Loucy (cell line): ENCODE measurements around the gene MTHFS.

ENCODE experiments used
- H2AFZ ChIP-seq: fragments of 200-600 bp; sonication (generic); 2 replicates; pipeline ENCODE4 v1.6.0; 2016; ENCODE audit warnings: antibody characterized with exemption, mild to moderate bottlenecking, low read length, moderate library complexity
- H3F3A ChIP-seq: fragments of 200-600 bp; 2 replicates; pipeline ENCODE4 v1.6.0; 2016; ENCODE audit warnings: antibody characterized with exemption, low read depth, mild to moderate bottlenecking
- H3K27me3 ChIP-seq: fragments of 200-600 bp; sonication (generic); 2 replicates; pipeline ENCODE4 v1.6.1; 2014; ENCODE audit warnings: low read length, mild to moderate bottlenecking; ENCODE audit not compliant: insufficient read depth, poor library complexity, severe bottlenecking
- H3K36me3 ChIP-seq: fragments of 200-600 bp; sonication (generic); 2 replicates; pipeline ENCODE4 v1.6.1; 2016; ENCODE audit warnings: low read length; ENCODE audit not compliant: insufficient read depth
- H3K4me1 ChIP-seq: fragments of 200-600 bp; sonication (generic); 2 replicates; pipeline ENCODE4 v1.5.1; 2014; ENCODE audit warnings: low read length, mild to moderate bottlenecking; ENCODE audit not compliant: insufficient read depth, poor library complexity, severe bottlenecking
- H3K4me2 ChIP-seq: fragments of 200-600 bp; sonication (generic); 2 replicates; pipeline ENCODE4 v1.6.0; 2014; ENCODE audit warnings: antibody characterized with exemption, low read length, low read depth, mild to moderate bottlenecking; ENCODE audit not compliant: poor library complexity, severe bottlenecking
- H3K4me3 ChIP-seq: fragments of 200-600 bp; sonication (generic); 2 replicates; pipeline ENCODE4 v1.5.1; 2014; ENCODE audit warnings: low read length, mild to moderate bottlenecking, mixed read lengths; ENCODE audit not compliant: poor library complexity, severe bottlenecking
- H3K79me2 ChIP-seq: fragments of 200-600 bp; sonication (generic); 2 replicates; pipeline ENCODE4 v1.6.1; 2014; ENCODE audit warnings: low read length; ENCODE audit not compliant: insufficient read depth
- H3K9ac ChIP-seq: fragments of 200-600 bp; sonication (generic); 2 replicates; pipeline ENCODE4 v1.6.0; 2014; ENCODE audit warnings: mild to moderate bottlenecking, low read depth, low read length, moderate library complexity; ENCODE audit not compliant: poor library complexity, severe bottlenecking
- H3K9me2 ChIP-seq: fragments of 200-600 bp; sonication (generic); replicated peaks from 2 replicates; pipeline ENCODE4 v1.6.1; 2016; ENCODE audit warnings: low read depth, low read length, mixed read lengths
- H3K9me3 ChIP-seq: fragments of 200-600 bp; sonication (generic); 2 replicates; pipeline ENCODE4 v1.6.1; 2014; ENCODE audit warnings: mild to moderate bottlenecking, antibody characterized with exemption, low read length, low read depth; ENCODE audit not compliant: insufficient read depth
- H4K20me1 ChIP-seq: fragments of 200-600 bp; sonication (generic); 2 replicates; pipeline ENCODE4 v1.6.0; 2014; ENCODE audit warnings: antibody characterized with exemption, low read length, mild to moderate bottlenecking; ENCODE audit not compliant: insufficient read depth, poor library complexity, severe bottlenecking
- EZH2phosphoT487 ChIP-seq: fragments of 200-600 bp; IDR thresholded peaks from 2 replicates; pipeline ENCODE4 v1.6.1; 2018; ENCODE audit warnings: antibody characterized with exemption, mild to moderate bottlenecking, moderate library complexity, borderline replicate concordance
- TF ChIP-seq, protein P1 (sequence below): fragments of 200-600 bp; sonication (generic); conservative IDR thresholded peaks from 2 replicates; pipeline ENCODE4 v1.5.1; 2014; ENCODE audit warnings: mild to moderate bottlenecking, antibody characterized with exemption, low read length

The MTHFS gene

DNA sequence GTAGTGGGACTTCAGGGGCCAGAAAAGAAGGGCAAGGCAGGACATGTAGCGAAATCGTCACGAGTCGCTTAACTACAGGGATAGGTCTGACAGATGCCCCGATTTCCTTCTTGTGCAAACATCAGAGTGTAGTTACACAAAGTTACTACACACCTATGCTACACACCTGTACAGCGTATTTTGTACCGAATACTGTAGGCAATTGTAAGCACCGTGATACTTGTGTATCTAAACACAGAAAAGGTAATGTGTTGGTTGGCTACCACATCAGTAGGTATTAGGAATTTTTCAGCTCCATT, 515 bp upstream of the MTHFS start:
- peak overlapping the region; percentile 90 for H3K4me2 ChIP-seq
- H2AFZ ChIP-seq: peak overlapping the region; percentile 75
- peak overlapping the region; percentile 78 for H3K4me3 ChIP-seq
- peaks cover 24% of the 10 kb centered on the region for H3K79me2 ChIP-seq
- no peaks in the 10 kb centered on the region for H3K27me3 ChIP-seq
- no peaks in the 10 kb centered on the region for H3K9me2 ChIP-seq
- peaks cover 4% of the 10 kb centered on the region for H4K20me1 ChIP-seq
- peaks cover 10% of the 10 kb centered on the region for H3F3A ChIP-seq
- no peaks in the 10 kb centered on the region for H3K36me3 ChIP-seq
- peaks cover 39% of the 10 kb centered on the region for H3K4me1 ChIP-seq
- TF ChIP-seq EZH2phosphoT487: no peak
- TF ChIP-seq, protein P1, sequence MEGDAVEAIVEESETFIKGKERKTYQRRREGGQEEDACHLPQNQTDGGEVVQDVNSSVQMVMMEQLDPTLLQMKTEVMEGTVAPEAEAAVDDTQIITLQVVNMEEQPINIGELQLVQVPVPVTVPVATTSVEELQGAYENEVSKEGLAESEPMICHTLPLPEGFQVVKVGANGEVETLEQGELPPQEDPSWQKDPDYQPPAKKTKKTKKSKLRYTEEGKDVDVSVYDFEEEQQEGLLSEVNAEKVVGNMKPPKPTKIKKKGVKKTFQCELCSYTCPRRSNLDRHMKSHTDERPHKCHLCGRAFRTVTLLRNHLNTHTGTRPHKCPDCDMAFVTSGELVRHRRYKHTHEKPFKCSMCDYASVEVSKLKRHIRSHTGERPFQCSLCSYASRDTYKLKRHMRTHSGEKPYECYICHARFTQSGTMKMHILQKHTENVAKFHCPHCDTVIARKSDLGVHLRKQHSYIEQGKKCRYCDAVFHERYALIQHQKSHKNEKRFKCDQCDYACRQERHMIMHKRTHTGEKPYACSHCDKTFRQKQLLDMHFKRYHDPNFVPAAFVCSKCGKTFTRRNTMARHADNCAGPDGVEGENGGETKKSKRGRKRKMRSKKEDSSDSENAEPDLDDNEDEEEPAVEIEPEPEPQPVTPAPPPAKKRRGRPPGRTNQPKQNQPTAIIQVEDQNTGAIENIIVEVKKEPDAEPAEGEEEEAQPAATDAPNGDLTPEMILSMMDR: no peak
- no peaks in the 10 kb centered on the region for H3K9me3 ChIP-seq
- H3K9ac ChIP-seq: peak overlapping the region; percentile 89

DNA sequence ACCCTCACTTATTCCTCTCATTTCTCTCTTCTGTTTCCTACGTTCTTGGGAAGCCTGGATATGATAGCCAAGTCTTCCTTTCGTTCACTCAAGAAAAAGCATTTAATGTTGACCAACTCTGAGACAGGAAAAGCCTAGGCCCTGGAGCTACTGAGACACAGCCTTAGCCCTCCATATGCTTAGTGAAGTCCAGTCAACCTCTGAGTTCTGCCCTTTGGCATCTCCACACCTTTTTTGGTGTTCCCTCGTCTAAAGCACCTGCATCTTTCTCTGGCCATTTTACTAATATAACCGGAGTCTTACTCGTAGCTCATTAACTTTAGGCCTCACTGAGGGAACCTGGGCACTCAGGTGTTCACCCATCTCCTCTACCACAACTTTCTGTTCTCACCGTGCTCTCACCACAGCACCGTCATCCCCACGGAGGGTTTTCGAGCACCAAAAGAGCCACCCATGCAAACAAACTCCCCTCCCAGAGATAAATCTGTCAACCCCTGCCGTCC, 632 bp downstream of the MTHFS start:
- Histone ChIP-seq H3K4me1 (peaks cover 35% of the 10 kb centered on the region), H3K9ac (peak overlapping the region; percentile 89), H4K20me1 (peaks cover 4% of the 10 kb centered on the region), H3K36me3 (no peaks in the 10 kb centered on the region), H3K27me3 (no peaks in the 10 kb centered on the region), H3K9me2 (no peaks in the 10 kb centered on the region), H3K79me2 (peaks cover 29% of the 10 kb centered on the region), H3K4me3 (peak overlapping the region; percentile 78), H3K9me3 (no peaks in the 10 kb centered on the region), H3F3A (peaks cover 10% of the 10 kb centered on the region), H2AFZ (peak overlapping the region; percentile 75), H3K4me2 (peak overlapping the region; percentile 90)
- TF ChIP-seq, protein P1: no peak
- TF ChIP-seq EZH2phosphoT487: no peak

DNA sequence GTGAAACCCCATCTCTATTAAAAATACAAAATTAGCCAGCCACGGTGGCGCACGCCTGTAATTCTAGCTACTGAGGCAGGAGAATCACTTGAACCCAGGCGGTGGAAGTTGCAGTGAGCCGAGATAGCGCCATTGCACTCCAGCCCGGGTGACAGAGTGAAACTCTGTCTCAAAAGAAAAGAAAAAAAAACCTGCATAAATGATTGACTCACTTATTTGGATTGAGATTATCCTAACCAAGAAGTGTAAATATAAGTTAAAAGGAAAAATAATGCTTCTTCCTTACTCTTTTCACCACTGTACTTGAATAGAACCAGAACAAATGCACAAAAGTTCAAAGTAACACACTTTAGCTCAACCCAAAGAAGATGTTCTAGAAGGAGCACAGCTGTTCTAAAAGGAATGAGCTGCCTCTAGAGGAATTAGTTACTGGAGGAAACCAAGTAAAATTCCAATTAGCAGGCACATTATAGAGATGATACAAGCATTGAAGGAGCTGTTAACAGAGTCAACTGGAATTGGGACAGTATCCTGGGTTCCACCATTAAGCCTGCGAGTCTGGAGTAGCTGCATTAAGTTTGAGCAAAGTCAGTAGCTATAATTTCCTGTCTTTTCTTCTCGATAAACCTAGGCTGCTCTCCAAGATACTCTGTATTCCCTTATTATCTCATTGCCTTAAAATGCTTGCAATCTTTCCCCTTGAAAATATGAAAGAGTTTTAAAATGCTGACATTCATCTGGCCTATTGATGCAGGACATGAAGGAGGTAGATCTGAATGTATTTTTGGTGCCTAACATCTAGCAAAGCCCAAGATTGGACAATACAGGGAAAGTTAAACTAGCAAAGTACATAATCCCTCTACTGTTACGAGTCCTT, 9.5 kb downstream of the MTHFS start:
- H3K9ac ChIP-seq: no peak overlapping the region
- no peak overlapping the region for H3K4me2 ChIP-seq
- peaks cover 7% of the 10 kb centered on the region; the same call in 1 of the 2 replicates for H3K79me2 ChIP-seq
- no peaks in the 10 kb centered on the region for H3F3A ChIP-seq
- TF ChIP-seq, protein P1: no peak
- TF ChIP-seq EZH2phosphoT487: no peak
- no peak overlapping the region for H3K4me3 ChIP-seq
- H3K9me2 ChIP-seq: no peaks in the 10 kb centered on the region
- no peaks in the 10 kb centered on the region for H3K27me3 ChIP-seq
- H3K36me3 ChIP-seq: peaks cover 23% of the 10 kb centered on the region; the same call in 1 of the 2 replicates
- no peaks in the 10 kb centered on the region for H3K9me3 ChIP-seq
- H2AFZ ChIP-seq: no peak overlapping the region
- no peaks in the 10 kb centered on the region for H4K20me1 ChIP-seq
- peaks cover 6% of the 10 kb centered on the region for H3K4me1 ChIP-seq
